ENCODE results near the gene FHIT. TPM values are rescaled to one million over a fixed set of nuclear protein-coding genes. Genes with fewer than 3 reads are reported as not detected.

Gene FHIT
- total and polyA plus RNA-seq, 8 donors = 1.8 to 10.6 (median 7.1) TPM

GRCh38 chr3:59997583-59997982 lies 1253.7 kb downstream of the FHIT start:
- H3K9me3 ChIP-seq = no peaks in the 10 kb centered on the region
- no peak overlapping the region for H3K4me3 ChIP-seq
- H3K27me3 ChIP-seq = no peaks in the 10 kb centered on the region
- H3K36me3 ChIP-seq = no peaks in the 10 kb centered on the region
- intact Hi-C loops (cut with DNase I; ENCODE audit: low total_unique reads) = no loop called here
- TF ChIP-seq POLR2AphosphoS5 (IDR thresholded peaks at IDR 0.05) (no peak), CTCF (IDR thresholded peaks at IDR 0.05) (no peak), EP300 (IDR thresholded peaks at IDR 0.05) (no peak)
- H3K27ac ChIP-seq = no peak overlapping the region
- no peaks in the 10 kb centered on the region for H3K4me1 ChIP-seq
- no peak for DNase-seq
- WGBS, 5 donors = 97 to 100% (median 98%) methylated on average over 1 of the region's 1 CpG

GRCh38 chr3:59996056-59996455 lies 1255.2 kb downstream of the FHIT start:
- H3K9me3 ChIP-seq = no peaks in the 10 kb centered on the region
- intact Hi-C loops (cut with DNase I; ENCODE audit: low total_unique reads) = no loop called here
- DNase-seq = peak in 1 of 2 donors; percentile 19
- H3K36me3 ChIP-seq = no peaks in the 10 kb centered on the region
- no peak overlapping the region for H3K27ac ChIP-seq
- WGBS, 5 donors = 71 to 87% (median 81%) methylated on average over 2 of the region's 2 CpGs
- TF ChIP-seq CTCF (IDR thresholded peaks at IDR 0.05) (no peak), POLR2AphosphoS5 (IDR thresholded peaks at IDR 0.05) (no peak), EP300 (IDR thresholded peaks at IDR 0.05) (no peak), POLR2A (IDR thresholded peaks at IDR 0.05) (no peak)
- H3K4me3 ChIP-seq = no peak overlapping the region
- no peaks in the 10 kb centered on the region for H3K27me3 ChIP-seq
- no peaks in the 10 kb centered on the region for H3K4me1 ChIP-seq

- TF ChIP-seq EP300 (IDR thresholded peaks at IDR 0.05) (no peak), CTCF (IDR thresholded peaks at IDR 0.05) (no peak), POLR2A (IDR thresholded peaks at IDR 0.05) (no peak), POLR2AphosphoS5 (IDR thresholded peaks at IDR 0.05) (no peak)
- Histone ChIP-seq H3K36me3 (no peaks in the 10 kb centered on the region), H3K27me3 (no peaks in the 10 kb centered on the region), H3K9me3 (no peaks in the 10 kb centered on the region), H3K27ac (no peak overlapping the region), H3K4me3 (no peak overlapping the region), H3K4me1 (no peaks in the 10 kb centered on the region)
- DNase-seq = no peak
- intact Hi-C loops (cut with DNase I; ENCODE audit: low total_unique reads) = no loop called here
- 87 to 92% (median 91%) methylated on average over 4 of the region's 4 CpGs for WGBS, 5 donors
These were observed 1255.7 kb downstream of the FHIT start for GRCh38 chr3:59995563-59995962.

- WGBS, 5 donors = 81 to 88% (median 87%) methylated on average over 6 of the region's 6 CpGs
- TF ChIP-seq EP300 (IDR thresholded peaks at IDR 0.05) = no peak
- TF ChIP-seq POLR2A (IDR thresholded peaks at IDR 0.05) = no peak
- TF ChIP-seq CTCF (IDR thresholded peaks at IDR 0.05) = no peak
- no peak for TF ChIP-seq POLR2AphosphoS5 (IDR thresholded peaks at IDR 0.05)
- DNase-seq = no peak
- no peaks in the 10 kb centered on the region for H3K36me3 ChIP-seq
- no peaks in the 10 kb centered on the region for H3K9me3 ChIP-seq
- no peak overlapping the region for H3K27ac ChIP-seq
- intact Hi-C loops (cut with DNase I; ENCODE audit: low total_unique reads) = no loop called here
- H3K27me3 ChIP-seq = no peaks in the 10 kb centered on the region
- no peak overlapping the region for H3K4me3 ChIP-seq
- H3K4me1 ChIP-seq = no peaks in the 10 kb centered on the region
These were observed 1256.4 kb downstream of the FHIT start for GRCh38 chr3:59994732-59995304.
